Activated T-cell treated with anti-CD3 and anti-CD28 coated beads, Interleukin-2, amount 50 U/mL, for 24 hours (primary cell): Measurements from ENCODE around the gene UFD1.

Source experiments
- DNase-seq: peaks from one replicate; pipeline ENCODE4 v3.0.0-alpha.2; 2020
- H3K27ac Mint-ChIP-seq: 2 replicates; pipeline ENCODE4 v1.8.0; 2020; ENCODE audit warnings: mild to moderate bottlenecking, mixed read lengths
- H3K27me3 Mint-ChIP-seq: 2 replicates; pipeline ENCODE4 v1.8.0; 2020; ENCODE audit warnings: mixed read lengths
- H3K36me3 Mint-ChIP-seq: 2 replicates; pipeline ENCODE4 v1.8.0; 2020; ENCODE audit warnings: low read depth, mixed read lengths
- H3K4me1 Mint-ChIP-seq: 2 replicates; pipeline ENCODE4 v1.8.0; 2020; ENCODE audit warnings: low read depth, mixed read lengths
- H3K4me3 Mint-ChIP-seq: 2 replicates; pipeline ENCODE4 v1.8.0; 2020; ENCODE audit warnings: mild to moderate bottlenecking, moderate library complexity, mixed read lengths
- H3K9me3 Mint-ChIP-seq: 2 replicates; pipeline ENCODE4 v1.8.0; 2020; ENCODE audit warnings: mixed read lengths

Gene UFD1

DNA sequence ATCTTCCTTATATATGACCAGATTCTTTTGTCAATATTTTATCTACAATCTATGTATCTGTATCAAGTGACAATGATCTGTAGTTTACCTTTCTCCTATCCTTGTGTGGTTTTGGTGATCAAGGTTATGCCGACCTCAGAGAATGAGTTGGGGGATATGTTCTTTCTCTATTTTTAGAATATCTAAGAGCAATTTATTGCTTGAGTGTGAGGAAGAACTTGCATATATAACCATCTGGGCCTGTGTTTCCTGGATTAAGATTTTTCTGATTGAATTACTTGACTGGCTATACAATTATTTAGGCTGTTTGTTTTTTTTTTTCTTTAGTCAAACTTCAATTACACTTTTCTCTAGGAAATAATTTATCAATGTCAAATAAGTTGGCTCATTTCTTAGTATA, 17.5 kb downstream of the UFD1 start:
- H3K4me3 Mint-ChIP-seq = no peak overlapping the region
- H3K4me1 Mint-ChIP-seq = no peaks in the 10 kb centered on the region
- H3K9me3 Mint-ChIP-seq = no peaks in the 10 kb centered on the region
- no peak for DNase-seq
- no peak overlapping the region for H3K27ac Mint-ChIP-seq
- H3K36me3 Mint-ChIP-seq = peaks cover 90% of the 10 kb centered on the region
- H3K27me3 Mint-ChIP-seq = no peaks in the 10 kb centered on the region

DNA sequence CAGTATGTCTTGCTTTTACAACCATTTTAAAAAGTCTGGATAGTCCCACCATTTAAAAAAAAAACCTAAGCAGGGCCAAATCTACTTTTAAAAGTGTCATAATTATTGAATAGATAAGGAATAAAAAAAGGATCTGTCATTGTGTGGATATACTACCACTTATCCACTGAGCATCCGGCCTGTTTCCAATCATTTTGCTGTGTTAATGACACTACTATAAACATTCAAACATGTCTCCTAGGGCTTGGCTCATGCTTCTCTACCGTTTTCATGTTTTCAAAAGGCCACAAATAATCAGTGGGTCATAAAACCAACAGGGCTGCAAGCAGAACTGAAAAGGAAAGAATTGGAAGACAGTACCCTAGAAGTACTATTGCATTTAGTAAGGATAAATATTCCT, 19.0 kb downstream of the UFD1 start:
- no peak for DNase-seq
- Mint-ChIP-seq H3K4me3 (no peak overlapping the region), H3K4me1 (peaks cover 4% of the 10 kb centered on the region), H3K27me3 (no peaks in the 10 kb centered on the region), H3K36me3 (peaks cover 90% of the 10 kb centered on the region), H3K27ac (no peak overlapping the region), H3K9me3 (no peaks in the 10 kb centered on the region)

DNA sequence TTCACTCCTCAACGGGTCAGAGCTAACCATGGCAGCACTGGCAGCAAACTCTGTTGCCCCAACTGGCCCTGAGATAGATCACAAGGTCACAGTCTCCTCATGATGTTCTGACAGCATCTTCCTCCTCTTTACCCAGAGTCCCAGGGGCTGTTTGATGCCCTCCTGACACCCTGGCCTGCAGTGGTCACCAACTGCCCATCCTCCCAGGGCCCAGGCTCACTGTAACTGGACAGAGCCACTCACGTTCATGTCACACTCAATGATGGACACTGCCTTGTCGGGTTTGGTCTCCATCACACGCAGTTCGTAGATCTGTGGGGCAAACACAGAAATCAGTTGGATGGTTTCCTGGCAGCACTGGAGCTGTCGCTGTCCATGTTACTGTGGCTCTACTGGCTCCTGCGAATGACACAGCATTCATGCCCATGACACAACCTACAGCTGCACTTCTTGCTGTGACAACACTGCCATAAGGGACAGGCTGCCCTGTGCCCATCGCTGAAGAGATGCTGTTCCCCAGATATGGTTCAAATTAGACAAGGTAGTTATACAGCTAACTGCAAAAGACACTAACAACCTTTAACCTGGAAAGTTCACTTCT, 21.1 kb downstream of the UFD1 start:
- Mint-ChIP-seq H3K4me1 (peaks cover 11% of the 10 kb centered on the region), H3K27me3 (no peaks in the 10 kb centered on the region), H3K9me3 (no peaks in the 10 kb centered on the region), H3K36me3 (peaks cover 91% of the 10 kb centered on the region), H3K4me3 (no peak overlapping the region), H3K27ac (peak overlapping the region; percentile 22)
- no peak for DNase-seq

DNA sequence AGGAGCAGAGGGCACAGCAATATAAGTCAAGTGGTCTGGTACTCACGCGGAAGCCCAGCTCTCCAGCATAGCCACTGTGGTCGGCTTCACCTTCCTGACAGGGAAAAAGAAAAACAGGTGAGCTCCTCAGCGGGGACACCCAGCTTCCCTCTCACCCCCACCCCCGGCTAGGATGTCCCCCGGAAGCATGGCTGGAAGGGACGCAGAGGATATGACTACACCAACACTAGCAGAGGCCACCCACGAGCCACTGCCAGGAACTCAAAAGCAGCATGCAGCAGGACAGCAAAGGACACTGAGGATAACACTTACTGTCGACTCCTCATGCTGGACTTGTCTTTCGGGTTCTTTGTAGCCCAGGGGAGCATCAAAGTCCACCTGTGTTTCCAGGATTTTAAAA, 22.5 kb downstream of the UFD1 start:
- Mint-ChIP-seq H3K27me3 (no peaks in the 10 kb centered on the region), H3K4me3 (no peak overlapping the region), H3K4me1 (peaks cover 11% of the 10 kb centered on the region), H3K27ac (peak overlapping the region; percentile 28), H3K9me3 (no peaks in the 10 kb centered on the region), H3K36me3 (peaks cover 96% of the 10 kb centered on the region)
- no peak for DNase-seq

DNA sequence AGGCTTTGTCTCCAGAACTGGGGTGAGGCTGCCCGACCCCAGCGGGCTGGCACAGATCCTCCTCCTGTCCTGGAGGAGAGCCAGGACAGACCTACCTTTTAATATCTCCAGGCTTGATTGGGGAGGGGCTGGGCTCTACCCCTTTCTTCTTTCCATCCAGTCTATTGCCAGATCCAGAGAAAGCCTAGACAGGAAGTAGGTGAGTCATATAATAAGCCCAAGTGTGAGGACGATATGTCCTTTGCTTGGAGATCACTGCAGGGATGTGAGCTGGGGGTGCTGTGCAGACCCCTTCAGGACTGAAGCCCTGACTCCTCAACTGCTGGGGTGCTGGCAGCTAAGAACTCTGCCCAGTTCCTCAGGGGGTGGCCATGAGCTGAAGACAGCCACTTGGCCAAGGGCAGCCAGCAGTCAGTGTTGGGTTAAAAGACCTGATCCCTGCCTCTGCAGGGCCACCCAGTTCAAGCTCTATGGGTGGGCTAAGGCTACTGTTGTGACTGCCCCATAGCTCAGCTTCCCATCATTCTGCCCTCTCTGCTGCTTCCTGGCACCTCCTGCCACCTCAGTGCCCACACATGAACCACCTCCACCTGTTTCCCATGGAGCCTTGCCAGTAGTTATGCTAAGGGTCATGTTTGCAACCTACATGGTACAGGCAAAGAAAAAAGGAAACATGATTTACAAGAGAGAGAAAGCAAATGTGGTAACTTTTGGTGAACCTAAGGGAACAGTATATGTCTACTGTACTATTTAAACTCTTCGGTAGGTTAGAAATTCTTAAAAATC, 23.2 kb downstream of the UFD1 start:
- H3K4me1 Mint-ChIP-seq = peaks cover 11% of the 10 kb centered on the region
- no peaks in the 10 kb centered on the region for H3K27me3 Mint-ChIP-seq
- peak overlapping the region; percentile 44 for H3K27ac Mint-ChIP-seq
- H3K36me3 Mint-ChIP-seq = peaks cover 96% of the 10 kb centered on the region
- no peak for DNase-seq
- H3K4me3 Mint-ChIP-seq = no peak overlapping the region
- no peaks in the 10 kb centered on the region for H3K9me3 Mint-ChIP-seq

DNA sequence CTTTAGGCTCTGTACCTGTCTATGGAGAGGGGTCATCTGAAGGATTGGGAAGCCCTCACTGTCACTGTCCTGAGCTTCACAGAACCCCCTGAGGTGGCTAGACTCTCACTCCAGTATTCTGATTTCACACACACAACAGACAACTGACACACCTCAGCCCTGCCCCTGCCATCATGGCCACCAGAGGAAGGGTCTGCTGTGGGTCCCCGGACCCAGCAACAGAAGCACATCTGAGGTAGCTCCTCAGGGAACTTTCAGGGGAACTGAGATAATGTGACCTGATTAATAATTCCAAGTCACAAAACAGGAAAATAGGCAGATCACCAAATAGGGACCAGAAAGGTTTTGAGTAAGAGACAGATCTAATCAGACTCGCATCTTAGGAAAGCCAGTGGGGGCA, 24.0 kb downstream of the UFD1 start:
- DNase-seq = no peak
- H3K27me3 Mint-ChIP-seq = no peaks in the 10 kb centered on the region
- peaks cover 96% of the 10 kb centered on the region for H3K36me3 Mint-ChIP-seq
- peaks cover 11% of the 10 kb centered on the region for H3K4me1 Mint-ChIP-seq
- H3K4me3 Mint-ChIP-seq = no peak overlapping the region
- no peaks in the 10 kb centered on the region for H3K9me3 Mint-ChIP-seq
- peak overlapping the region; percentile 70 for H3K27ac Mint-ChIP-seq

DNA sequence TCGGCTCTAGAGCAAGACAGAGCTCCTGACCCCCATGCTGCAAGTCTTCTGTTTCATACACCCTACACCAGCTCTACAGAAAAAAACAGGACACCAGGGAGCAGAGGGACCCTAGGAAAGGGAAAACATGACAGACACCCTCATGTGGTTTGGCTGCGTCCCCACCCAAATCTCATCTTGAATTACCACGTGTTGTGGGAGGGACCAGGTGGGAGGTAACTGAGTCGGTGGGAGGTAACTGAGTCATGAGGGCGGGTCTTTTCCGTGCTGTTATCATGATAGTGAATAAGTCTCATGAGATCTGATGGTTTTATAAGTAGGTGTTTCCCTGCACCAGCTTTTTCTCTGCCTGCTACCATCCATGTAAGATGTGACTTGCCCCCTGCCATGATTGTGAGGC, 24.8 kb downstream of the UFD1 start:
- H3K27ac Mint-ChIP-seq = peak overlapping the region; percentile 75
- DNase-seq = no peak
- H3K4me3 Mint-ChIP-seq = no peak overlapping the region
- H3K36me3 Mint-ChIP-seq = peaks cover 97% of the 10 kb centered on the region
- H3K27me3 Mint-ChIP-seq = no peaks in the 10 kb centered on the region
- H3K9me3 Mint-ChIP-seq = no peaks in the 10 kb centered on the region
- peaks cover 17% of the 10 kb centered on the region for H3K4me1 Mint-ChIP-seq

DNA sequence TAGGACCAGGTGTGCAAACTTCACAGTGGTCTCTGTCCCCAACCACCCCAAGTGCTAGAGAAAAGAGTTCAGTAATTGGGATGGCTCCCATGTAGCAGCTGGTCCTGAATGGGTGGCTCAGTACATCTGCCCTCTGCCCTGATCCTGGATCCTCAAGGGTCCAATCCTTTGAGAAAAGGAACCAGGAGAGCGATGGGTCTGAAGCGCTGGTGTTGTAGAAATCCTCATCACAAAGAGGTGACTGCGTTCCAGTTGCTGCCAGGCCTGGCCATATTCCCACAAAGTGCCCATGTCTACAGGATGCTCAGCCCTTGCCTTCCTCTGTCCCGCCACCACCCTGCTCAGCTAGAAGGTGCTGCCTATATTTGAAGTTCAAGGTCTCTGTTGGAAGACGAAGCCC, 25.3 kb downstream of the UFD1 start:
- H3K4me3 Mint-ChIP-seq = no peak overlapping the region
- H3K36me3 Mint-ChIP-seq = peaks cover 94% of the 10 kb centered on the region
- no peaks in the 10 kb centered on the region for H3K9me3 Mint-ChIP-seq
- peaks cover 21% of the 10 kb centered on the region for H3K4me1 Mint-ChIP-seq
- DNase-seq = no peak
- peak overlapping the region; percentile 75 for H3K27ac Mint-ChIP-seq
- no peaks in the 10 kb centered on the region for H3K27me3 Mint-ChIP-seq

DNA sequence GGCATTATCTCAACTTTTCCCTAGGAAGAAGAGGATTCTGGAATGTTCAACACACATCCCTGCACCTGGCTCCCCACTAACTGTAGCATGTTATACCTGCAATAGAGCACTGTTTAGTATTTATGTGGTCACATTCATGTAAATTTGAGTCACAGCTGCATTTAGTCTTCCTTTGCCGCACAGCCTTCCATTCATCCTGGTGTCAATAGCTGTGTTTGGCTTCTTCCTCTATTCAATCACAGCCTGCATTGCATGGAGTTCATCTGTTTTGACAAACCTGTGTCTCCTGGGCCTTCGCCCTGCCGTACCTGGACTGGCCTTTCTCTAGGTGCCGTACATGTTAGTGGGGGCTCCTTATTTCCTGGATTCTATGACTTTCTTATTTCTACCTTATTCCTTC, 27.4 kb downstream of the UFD1 start:
- H3K36me3 Mint-ChIP-seq = peaks cover 87% of the 10 kb centered on the region
- H3K27ac Mint-ChIP-seq = peak overlapping the region; percentile 30
- H3K4me1 Mint-ChIP-seq = peaks cover 34% of the 10 kb centered on the region
- no peak overlapping the region for H3K4me3 Mint-ChIP-seq
- no peak for DNase-seq
- no peaks in the 10 kb centered on the region for H3K9me3 Mint-ChIP-seq
- H3K27me3 Mint-ChIP-seq = no peaks in the 10 kb centered on the region

DNA sequence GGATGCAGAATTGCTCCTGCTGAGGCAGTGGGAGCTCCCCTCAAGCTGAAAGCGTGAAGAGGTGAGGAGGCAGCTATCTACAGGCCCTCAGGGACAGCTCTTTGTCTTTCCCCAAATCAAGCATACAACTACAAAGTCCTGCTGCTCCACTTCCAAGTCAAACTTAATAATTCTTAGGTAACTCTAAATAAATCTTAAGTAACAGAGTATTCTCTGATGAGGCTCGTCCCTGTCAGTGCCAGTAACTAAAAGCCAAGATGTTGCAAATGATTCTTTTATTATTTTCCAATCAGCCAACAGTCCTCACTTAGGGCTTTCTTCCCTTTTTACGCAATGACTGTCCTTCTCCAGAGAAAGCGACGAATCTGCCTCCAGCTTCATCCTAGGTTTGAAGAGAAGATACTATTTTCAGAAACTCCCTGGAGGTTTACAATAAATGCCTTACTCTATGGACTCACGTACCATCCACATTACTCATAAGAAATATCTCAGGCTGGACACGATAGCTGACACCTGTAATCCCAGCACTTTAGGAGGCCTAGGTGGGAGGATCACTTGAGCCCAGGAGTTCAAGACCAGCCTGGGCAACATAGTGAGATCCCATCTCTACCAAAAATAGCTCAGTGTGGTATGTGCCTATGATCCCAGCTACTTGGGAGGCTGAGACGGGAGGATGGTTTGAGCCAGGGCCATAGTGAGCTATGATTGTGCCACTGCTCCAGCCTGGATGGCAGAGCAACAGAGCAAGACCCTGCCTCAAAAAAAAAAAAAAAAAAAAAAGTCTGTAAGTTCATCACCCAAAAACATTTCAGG, 28.4 kb downstream of the UFD1 start:
- Mint-ChIP-seq H3K4me1 (peaks cover 40% of the 10 kb centered on the region), H3K36me3 (peaks cover 82% of the 10 kb centered on the region), H3K27me3 (no peaks in the 10 kb centered on the region), H3K27ac (peak overlapping the region; percentile 63), H3K4me3 (no peak overlapping the region), H3K9me3 (no peaks in the 10 kb centered on the region)
- no peak for DNase-seq

DNA sequence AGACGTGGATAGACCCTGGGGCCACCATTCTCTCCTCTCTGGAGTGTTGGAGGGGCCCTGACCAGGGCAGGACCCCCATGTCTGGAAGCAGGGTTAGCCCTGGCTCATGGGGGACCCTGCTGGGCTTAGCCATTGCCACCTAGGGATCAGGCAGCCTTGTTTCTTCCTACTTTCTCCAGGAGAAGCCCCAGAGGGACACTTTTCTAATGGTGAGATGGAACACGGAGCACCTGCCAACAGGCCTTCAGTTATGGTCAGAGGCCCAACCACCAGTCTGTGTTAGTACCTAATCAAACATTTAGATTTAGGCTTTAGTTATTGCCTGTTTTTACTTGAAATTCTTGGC, 29.6 kb downstream of the UFD1 start:
- H3K27ac Mint-ChIP-seq = peak overlapping the region; percentile 96
- no peaks in the 10 kb centered on the region for H3K9me3 Mint-ChIP-seq
- H3K27me3 Mint-ChIP-seq = no peaks in the 10 kb centered on the region
- peaks cover 41% of the 10 kb centered on the region for H3K4me1 Mint-ChIP-seq
- DNase-seq = no peak
- peaks cover 82% of the 10 kb centered on the region for H3K36me3 Mint-ChIP-seq
- no peak overlapping the region for H3K4me3 Mint-ChIP-seq

DNA sequence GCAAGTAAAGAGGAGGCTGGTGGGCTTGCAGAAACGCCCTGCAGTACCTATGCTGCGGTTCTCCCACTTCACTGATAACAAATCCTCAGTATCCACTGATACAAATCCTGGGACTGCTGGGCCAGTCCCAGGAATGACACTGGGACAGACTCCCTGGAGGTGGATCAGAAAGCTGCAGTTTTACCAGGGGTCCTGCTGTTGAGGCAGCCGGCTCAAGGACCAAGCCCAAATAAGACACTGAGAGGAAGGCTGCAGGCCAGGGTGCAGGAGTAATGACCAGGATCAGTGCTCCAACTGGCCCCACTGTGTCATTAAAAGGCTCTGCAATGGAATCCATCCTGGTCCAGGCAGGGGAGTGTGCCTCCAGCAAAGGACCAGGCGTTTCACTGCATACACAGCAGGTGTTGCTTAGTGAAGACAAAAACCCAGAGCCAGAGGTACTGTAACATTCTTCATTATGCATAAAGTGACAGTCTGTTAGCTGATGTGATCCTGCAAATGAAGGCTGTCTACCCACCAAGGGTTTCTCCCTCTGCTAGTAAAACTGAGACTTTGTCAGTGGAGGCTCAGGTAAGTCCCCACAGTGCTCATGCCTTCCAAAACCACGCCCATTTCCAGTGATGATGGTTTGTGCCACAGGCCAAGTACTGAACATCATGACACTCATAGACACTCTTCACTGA, 30.1 kb downstream of the UFD1 start:
- DNase-seq = peak; percentile 49
- H3K4me1 Mint-ChIP-seq = peaks cover 43% of the 10 kb centered on the region

DNA sequence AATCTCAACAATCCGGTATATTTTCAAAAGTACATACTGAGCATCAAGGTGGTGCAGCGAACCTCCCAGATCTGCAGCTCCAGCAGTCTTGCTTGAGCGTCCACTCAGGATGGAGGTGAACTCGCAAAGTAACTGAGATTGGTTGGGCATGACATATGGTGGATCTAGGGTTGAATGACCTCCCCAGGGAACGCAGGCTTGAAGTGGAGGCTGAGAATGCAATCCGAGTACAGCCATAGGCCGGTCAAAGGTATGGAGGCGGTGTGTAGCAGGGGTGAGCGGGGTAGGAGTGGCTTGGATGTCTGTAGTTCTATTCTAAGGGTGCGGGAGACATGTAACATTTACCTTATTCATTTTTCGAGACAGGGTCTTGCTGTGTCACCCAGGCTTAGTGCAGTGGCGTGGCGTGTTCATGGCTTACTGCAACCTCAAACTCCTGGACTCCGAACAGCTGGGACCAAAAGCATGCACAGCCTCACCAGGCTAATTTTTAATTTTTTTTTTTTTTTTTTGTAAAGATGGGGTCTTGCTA, 30.9 kb downstream of the UFD1 start:
- Mint-ChIP-seq H3K9me3 (no peaks in the 10 kb centered on the region), H3K36me3 (peaks cover 82% of the 10 kb centered on the region), H3K27me3 (no peaks in the 10 kb centered on the region), H3K4me1 (peaks cover 50% of the 10 kb centered on the region), H3K4me3 (peak overlapping the region; percentile 93), H3K27ac (peak overlapping the region; percentile 96)
- peak; percentile 49 for DNase-seq

More for the DNA sequence above, 30.1 kb downstream of the UFD1 start:
- H3K9me3 Mint-ChIP-seq = no peaks in the 10 kb centered on the region
- peak overlapping the region; percentile 96 for H3K27ac Mint-ChIP-seq
- peaks cover 82% of the 10 kb centered on the region for H3K36me3 Mint-ChIP-seq
- peak overlapping the region; percentile 93 for H3K4me3 Mint-ChIP-seq
- H3K27me3 Mint-ChIP-seq = no peaks in the 10 kb centered on the region

DNA sequence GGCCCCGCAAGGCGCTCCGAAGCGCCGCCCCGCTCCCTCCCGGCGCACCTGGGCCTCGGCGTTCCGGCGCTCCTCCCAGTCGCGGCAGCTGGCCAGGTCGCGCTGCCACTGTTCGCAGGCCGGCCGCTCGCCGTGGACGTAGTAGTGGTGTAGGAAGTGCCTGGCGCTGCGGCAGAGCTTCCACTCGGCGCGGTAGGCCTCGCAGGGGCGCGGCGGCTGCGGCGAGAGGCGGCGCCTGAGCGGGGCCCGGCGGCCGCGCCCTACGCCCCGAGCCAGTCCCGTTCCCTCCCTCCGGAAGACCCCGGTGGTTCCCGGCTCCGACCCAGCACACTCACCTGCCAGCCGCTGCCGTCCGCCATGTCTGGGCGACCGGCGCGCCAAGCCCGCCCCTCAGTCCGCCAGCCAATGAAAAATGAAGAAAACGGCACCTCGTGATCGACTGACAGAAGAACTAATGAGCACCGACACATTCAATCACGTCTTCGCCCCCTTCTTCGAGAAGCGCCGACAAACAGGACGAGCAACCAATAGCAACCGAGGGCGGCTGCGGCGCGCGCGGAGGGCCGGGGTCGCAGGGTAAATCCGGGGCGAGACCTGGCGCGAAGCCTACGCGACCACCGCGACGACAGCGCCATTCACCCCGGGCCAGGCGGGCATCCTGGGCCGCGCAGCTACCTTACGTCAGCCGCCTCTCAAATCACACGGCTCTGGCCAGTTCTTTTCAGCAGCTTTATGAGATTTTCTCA, 31.5 kb downstream of the UFD1 start, which contains the start of gene C22orf39:
Gene C22orf39, minus strand, starts transcription at position 382 of the 746 bp plus-strand sequence. Its CDS starts 23 bp downstream, at position 359.
- peak; percentile 87 for DNase-seq
- H3K36me3 Mint-ChIP-seq = peaks cover 80% of the 10 kb centered on the region
- no peaks in the 10 kb centered on the region for H3K27me3 Mint-ChIP-seq
- H3K4me1 Mint-ChIP-seq = peaks cover 54% of the 10 kb centered on the region
- peak within 1 kb of the TSS; percentile 93 for H3K4me3 Mint-ChIP-seq
- H3K27ac Mint-ChIP-seq = peak within 1 kb of the TSS; percentile 96
- no peaks in the 10 kb centered on the region for H3K9me3 Mint-ChIP-seq
